ENCODE data around the gene NT5C1A. TPM values are rescaled to one million over a fixed set of nuclear protein-coding genes. Genes with fewer than 3 reads are reported as not detected.

NT5C1A gene
- total RNA-seq, 1 donor from 2014 or later, result not detected

DNA sequence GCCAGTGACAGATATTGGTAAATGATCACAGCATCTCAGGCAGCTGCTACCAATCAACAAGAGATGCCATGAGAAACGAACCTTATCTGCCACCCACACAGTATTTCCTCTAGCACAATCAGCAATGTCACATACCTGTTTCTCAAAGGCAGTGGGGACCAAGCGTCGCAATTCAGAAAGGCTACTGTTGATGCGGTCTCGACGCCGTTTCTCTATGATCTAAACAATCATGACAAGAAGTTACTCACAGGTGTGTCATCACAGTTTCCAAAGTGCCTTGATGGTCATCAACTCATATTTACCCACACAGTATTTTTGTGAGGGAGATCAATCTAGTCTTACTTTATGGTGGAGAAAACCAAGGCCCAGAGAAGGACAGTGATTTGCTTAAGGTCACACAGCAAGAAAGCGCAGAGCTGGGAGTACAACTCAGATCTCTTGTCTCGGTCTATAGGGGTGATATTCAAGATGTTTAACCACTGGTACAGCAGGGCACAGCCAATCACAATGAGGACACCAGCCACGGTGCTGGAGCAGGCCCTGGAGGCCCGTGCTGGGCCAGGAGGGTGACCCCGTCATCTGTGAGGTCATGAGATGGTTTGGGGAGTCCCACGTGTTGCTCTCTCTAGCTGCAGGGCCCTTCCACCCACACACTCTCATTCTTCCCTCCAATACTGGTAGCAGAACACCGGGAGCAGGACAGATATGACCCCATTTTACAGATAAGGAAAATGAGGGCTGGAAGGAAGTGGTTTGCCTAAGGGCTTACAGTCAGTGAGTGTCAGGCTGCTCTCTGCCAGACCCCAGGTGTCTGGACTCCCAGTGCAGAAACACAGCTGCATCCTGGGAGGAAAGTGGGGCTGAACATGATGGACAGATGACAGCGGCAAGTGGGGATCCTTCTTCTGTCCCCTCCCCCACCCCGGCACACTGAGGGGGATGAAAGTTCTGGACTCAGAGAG is 40.3 kb downstream of the NT5C1A start:
- Mint-ChIP-seq H3K27ac (ENCODE audit: unreplicated experiment) (no peak overlapping the region), H3K9me3 (ENCODE audit: unreplicated experiment) (no peaks in the 10 kb centered on the region), H3K27me3 (ENCODE audit: unreplicated experiment) (peaks cover 10% of the 10 kb centered on the region), H3K4me3 (ENCODE audit: unreplicated experiment) (peak overlapping the region; percentile 38), H3K4me1 (ENCODE audit: unreplicated experiment) (peaks cover 6% of the 10 kb centered on the region), H3K36me3 (ENCODE audit: low read depth, unreplicated experiment) (peaks cover 3% of the 10 kb centered on the region)
- TF ChIP-seq, protein P1, sequence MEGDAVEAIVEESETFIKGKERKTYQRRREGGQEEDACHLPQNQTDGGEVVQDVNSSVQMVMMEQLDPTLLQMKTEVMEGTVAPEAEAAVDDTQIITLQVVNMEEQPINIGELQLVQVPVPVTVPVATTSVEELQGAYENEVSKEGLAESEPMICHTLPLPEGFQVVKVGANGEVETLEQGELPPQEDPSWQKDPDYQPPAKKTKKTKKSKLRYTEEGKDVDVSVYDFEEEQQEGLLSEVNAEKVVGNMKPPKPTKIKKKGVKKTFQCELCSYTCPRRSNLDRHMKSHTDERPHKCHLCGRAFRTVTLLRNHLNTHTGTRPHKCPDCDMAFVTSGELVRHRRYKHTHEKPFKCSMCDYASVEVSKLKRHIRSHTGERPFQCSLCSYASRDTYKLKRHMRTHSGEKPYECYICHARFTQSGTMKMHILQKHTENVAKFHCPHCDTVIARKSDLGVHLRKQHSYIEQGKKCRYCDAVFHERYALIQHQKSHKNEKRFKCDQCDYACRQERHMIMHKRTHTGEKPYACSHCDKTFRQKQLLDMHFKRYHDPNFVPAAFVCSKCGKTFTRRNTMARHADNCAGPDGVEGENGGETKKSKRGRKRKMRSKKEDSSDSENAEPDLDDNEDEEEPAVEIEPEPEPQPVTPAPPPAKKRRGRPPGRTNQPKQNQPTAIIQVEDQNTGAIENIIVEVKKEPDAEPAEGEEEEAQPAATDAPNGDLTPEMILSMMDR (IDR thresholded peaks at IDR 0.05; ENCODE audit: unreplicated experiment), result no peak
- no peak for DNase-seq (ENCODE audit: low spot score)

DNA sequence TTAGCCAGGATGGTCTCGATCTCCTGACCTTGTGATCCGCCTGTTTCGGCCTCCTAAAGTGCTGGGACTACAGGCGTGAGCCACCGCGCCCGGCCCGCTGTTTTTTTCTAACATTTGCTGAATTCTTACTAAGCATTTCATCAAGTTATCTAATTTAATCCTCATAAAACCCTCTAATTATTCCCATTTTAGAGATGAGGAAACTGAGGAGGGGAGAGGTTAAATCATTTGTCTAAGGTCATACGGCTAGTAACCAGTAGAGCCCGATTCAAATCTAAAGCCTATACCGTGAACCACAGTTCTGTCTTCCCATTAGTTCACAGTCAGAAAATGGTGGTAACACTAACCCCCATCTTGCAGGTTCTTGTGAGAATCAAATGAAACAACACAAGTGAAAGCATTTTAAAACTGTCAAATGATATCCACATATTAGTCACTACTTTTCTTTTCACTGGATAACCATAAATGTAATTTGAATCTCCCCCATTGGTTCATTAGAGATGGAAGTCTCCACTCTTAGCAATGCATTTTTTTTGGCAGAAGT is 43.0 kb downstream of the NT5C1A start:
- TF ChIP-seq, protein P1 (IDR thresholded peaks at IDR 0.05; ENCODE audit: unreplicated experiment), result no peak
- Mint-ChIP-seq H3K27me3 (ENCODE audit: unreplicated experiment) (peaks cover 8% of the 10 kb centered on the region), H3K4me3 (ENCODE audit: unreplicated experiment) (no peak overlapping the region)

DNA sequence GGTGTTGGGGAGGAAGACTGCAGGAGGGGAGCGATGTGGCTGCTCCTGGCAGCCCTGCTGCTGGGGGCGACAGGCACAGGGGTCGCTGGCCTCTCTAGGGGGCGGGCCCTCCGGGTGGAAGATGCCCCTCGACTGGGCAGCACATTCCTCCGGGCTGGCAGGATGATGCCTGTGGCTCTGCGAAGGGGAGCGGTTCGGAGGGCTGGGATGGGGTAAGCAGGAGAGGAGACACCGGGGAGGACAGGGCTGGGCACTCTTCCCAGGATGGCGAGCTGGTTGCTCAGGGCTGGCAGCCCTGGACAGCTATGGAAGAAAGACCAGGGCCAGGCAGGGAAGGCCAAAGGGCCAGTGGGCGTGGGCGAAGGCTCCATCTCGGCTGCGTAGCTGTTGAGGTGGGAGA is 45.3 kb downstream of the NT5C1A start:
- no peak overlapping the region for H3K4me3 Mint-ChIP-seq (ENCODE audit: unreplicated experiment)
- peaks cover 7% of the 10 kb centered on the region for H3K27me3 Mint-ChIP-seq (ENCODE audit: unreplicated experiment)
- H3K27ac Mint-ChIP-seq (ENCODE audit: unreplicated experiment), result no peak overlapping the region
- H3K4me1 Mint-ChIP-seq (ENCODE audit: unreplicated experiment), result no peaks in the 10 kb centered on the region
- H3K36me3 Mint-ChIP-seq (ENCODE audit: low read depth, unreplicated experiment), result no peaks in the 10 kb centered on the region
- no peak for DNase-seq (ENCODE audit: low spot score)
- no peaks in the 10 kb centered on the region for H3K9me3 Mint-ChIP-seq (ENCODE audit: unreplicated experiment)
- TF ChIP-seq, protein P1 (IDR thresholded peaks at IDR 0.05; ENCODE audit: unreplicated experiment), result no peak

More for the DNA sequence above, 43.0 kb downstream of the NT5C1A start:
- Mint-ChIP-seq H3K4me1 (ENCODE audit: unreplicated experiment) (no peaks in the 10 kb centered on the region), H3K36me3 (ENCODE audit: low read depth, unreplicated experiment) (peaks cover 2% of the 10 kb centered on the region), H3K27ac (ENCODE audit: unreplicated experiment) (no peak overlapping the region), H3K9me3 (ENCODE audit: unreplicated experiment) (no peaks in the 10 kb centered on the region)
- no peak for DNase-seq (ENCODE audit: low spot score)

DNA sequence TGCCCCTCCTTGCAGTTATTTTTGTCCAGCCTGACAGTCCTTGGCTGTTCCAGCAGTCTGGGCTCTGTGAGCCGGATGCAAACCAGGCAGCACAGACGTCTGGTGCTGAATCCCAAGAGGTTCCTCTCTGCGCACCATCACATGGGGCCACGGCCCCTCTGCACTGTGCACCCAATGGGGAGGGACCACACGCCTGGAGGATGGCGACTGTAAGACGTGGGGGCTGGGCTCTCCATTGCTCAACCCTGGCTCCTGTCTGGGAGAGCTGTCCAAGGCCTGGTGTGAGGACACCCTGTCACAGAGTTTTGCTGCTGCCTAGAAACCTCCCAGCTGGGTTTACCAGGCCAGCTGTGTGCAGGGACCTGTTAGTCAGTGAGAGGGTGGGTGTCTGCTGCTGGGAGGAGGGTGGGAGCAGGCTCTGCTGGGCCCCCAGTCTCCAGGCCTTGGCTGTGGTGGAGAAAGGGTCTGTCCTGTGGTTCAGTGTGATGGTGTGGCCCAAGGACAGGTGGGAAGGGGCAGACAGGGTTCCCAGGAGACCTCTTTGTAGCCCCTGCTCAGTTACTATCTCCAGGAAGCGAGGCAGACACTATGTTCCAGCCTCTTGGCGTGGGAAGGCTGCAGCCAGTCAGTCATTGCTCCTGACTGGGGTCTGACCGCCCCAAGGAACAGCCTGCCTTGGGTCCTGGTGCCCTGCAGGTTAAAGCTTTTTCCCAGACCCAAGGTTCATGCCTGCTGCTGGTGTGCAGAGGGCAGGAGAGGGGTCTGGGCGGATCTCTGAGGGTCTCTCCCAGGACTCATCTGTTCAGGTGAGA is 46.2 kb downstream of the NT5C1A start:
- H3K27ac Mint-ChIP-seq (ENCODE audit: unreplicated experiment), result no peak overlapping the region
- DNase-seq (ENCODE audit: low spot score), result no peak
- no peaks in the 10 kb centered on the region for H3K4me1 Mint-ChIP-seq (ENCODE audit: unreplicated experiment)
- H3K9me3 Mint-ChIP-seq (ENCODE audit: unreplicated experiment), result no peaks in the 10 kb centered on the region
- H3K36me3 Mint-ChIP-seq (ENCODE audit: low read depth, unreplicated experiment), result no peaks in the 10 kb centered on the region
- peaks cover 7% of the 10 kb centered on the region for H3K27me3 Mint-ChIP-seq (ENCODE audit: unreplicated experiment)
- no peak overlapping the region for H3K4me3 Mint-ChIP-seq (ENCODE audit: unreplicated experiment)
- TF ChIP-seq, protein P1 (IDR thresholded peaks at IDR 0.05; ENCODE audit: unreplicated experiment), result no peak

Data from endothelial cell (in vitro differentiated cells).